Sigmoid colon (tissue), 4 donors: ENCODE data around the gene HTT.

ENCODE experiments used
- CTCF ChIP-seq, 4 experiments: fragments of 450-650 bp in 3 of 4; fragments of 200-600 bp in 1 of 4; IDR thresholded peaks; one replicate each; pipeline ENCODE4 v1.5.1; 2016 to 2019; ENCODE audit warnings: antibody characterized with exemption in 4 of 4, mild to moderate bottlenecking in 3 of 4, moderate library complexity in 2 of 4
- POLR2AphosphoS5 ChIP-seq, 4 donors: sonication (generic); formaldehyde crosslinking; IDR thresholded peaks; one replicate each; pipeline ENCODE4 v1.6.1; 2017; ENCODE audit warnings: antibody characterized with exemption in 4 of 4

DNA sequence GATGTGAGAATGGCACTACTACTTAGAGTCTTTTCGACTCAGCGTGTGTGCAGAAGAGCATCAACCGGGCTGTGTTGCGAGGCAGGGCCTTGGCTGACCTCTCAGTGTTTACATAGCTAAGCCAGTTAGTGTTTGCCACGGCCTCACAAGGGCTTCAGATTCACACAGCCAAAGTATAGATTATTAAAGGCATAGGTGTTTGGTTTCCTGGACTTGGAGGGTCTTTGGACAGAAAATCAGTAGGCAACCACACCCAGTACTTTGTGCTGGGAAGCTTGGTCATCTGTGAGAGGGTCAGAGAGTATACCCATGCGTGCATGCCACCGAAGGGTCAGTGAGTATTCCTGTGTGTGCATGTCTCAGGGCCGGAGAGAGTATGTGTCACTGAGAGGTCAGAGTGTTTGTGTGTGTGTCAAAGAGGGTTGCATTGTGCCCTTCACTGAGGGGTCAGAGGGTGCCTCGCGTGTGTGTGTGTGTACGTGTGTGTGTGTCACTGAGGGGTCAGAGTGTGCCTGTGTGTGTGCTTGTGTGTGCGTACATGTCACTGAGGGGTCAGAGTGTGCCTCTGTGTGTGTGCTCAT is 104.7 kb downstream of the HTT start:
- TF ChIP-seq CTCF (IDR thresholded peaks at IDR 0.05) (no peak), POLR2AphosphoS5 (IDR thresholded peaks at IDR 0.05) (no peak)
